GM18526 (cell line): ENCODE measurements around the gene GMPPB.

Source experiments
- POLR2A ChIP-seq: IDR thresholded peaks from 3 replicates; pipeline ENCODE4 v1.6.1; 2011; ENCODE audit not compliant: insufficient read length; ENCODE audit errors: extremely low read depth

The GMPPB gene

GRCh38 chr3:49740427-49740826, 16.7 kb upstream of the GMPPB start:
- TF ChIP-seq POLR2A: no peak

- TF ChIP-seq POLR2A: no peak
Observed at GRCh38 chr3:49738067-49738713, 14.4 kb upstream of the GMPPB start.

- no peak for TF ChIP-seq POLR2A
Observed at GRCh38 chr3:49734752-49735151, 11.0 kb upstream of the GMPPB start.

- TF ChIP-seq POLR2A: no peak
Observed at GRCh38 chr3:49733551-49733950, 9.8 kb upstream of the GMPPB start.

GRCh38 chr3:49732597-49732996, 8.8 kb upstream of the GMPPB start:
- TF ChIP-seq POLR2A: no peak

- TF ChIP-seq POLR2A: no peak
Observed at GRCh38 chr3:49729966-49730609, 6.3 kb upstream of the GMPPB start.

GRCh38 chr3:49727924-49728361, 4.2 kb upstream of the GMPPB start:
- no peak for TF ChIP-seq POLR2A

GRCh38 chr3:49727154-49727923, 3.6 kb upstream of the GMPPB start:
- TF ChIP-seq POLR2A: no peak

GRCh38 chr3:49725906-49726681, 2.3 kb upstream of the GMPPB start:
- TF ChIP-seq POLR2A: no peak

- TF ChIP-seq POLR2A: no peak
Observed at GRCh38 chr3:49724586-49724985, 835 bp upstream of the GMPPB start.

- TF ChIP-seq POLR2A: no peak
Observed at GRCh38 chr3:49723296-49723627, 489 bp downstream of the GMPPB start.

- no peak for TF ChIP-seq POLR2A
Observed at GRCh38 chr3:49722896-49723295, 855 bp downstream of the GMPPB start.

- no peak for TF ChIP-seq POLR2A
Observed at GRCh38 chr3:49721896-49722781, 1.6 kb downstream of the GMPPB start.

- TF ChIP-seq POLR2A: no peak
Observed at GRCh38 chr3:49721596-49721895, 2.2 kb downstream of the GMPPB start.
